ENCODE measurements around the gene RAB19.

Gene RAB19

DNA sequence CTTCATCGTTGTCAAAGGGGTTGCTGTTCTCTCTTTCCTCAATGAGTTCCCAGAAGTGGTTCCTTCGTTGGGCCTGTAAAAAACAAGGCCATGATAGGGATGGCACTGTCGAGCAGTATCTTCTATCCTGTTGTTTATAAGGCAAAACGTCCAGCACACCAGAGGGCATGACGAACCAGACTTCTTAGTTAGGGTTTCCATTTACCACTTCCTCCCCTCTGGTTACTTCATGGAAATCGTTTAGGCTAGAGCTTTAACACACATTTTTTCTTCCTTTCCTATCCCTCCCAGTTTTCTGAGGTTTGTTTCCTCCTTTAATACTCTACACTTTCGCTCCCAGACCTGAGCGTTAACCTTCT lies 50.8 kb downstream of the RAB19 start:
- no peak for FAIRE-seq

DNA sequence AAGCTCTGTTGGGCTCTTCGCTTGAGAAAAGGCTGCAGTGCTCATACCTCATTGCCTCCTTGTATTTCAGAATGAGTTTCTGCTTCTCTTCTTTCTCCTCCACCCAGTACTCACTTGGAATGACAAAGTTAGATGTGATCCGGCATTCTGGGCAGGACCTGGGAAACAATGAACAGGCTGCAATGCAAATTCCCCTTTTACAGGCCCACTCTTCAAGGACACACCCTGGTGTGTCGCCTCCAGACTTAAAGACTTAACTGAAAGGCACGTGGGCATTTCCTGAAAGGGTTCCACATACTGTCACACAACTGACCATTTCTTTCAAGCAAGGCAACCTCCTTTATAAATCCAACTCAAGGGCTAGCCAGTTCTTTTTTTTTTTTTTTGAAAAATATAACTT lies 51.9 kb downstream of the RAB19 start:
- FAIRE-seq, result no peak

DNA sequence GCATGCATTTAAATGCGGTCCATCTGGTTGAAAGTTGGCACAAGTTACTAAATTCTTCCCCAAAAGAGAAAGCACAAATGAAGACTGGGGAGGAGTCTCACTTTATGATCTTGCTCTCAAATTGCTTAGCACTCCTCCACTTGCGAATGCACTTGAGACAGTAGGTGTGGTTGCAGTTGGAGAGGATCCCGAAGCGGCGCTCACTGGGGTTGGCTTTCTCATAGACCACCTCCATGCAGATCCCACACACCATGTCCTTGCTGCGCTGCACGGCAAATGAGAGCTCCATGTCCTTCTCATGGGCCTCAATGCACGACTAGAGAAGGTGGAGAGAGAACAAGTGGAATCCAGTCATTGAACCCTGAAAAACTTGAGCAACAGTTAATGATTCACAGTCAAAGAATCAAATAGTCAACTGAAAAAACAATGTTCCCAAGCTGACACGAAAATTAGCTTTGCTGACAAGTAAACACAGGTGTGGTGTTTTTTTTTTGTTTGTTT lies 52.7 kb downstream of the RAB19 start:
- FAIRE-seq, result no peak

DNA sequence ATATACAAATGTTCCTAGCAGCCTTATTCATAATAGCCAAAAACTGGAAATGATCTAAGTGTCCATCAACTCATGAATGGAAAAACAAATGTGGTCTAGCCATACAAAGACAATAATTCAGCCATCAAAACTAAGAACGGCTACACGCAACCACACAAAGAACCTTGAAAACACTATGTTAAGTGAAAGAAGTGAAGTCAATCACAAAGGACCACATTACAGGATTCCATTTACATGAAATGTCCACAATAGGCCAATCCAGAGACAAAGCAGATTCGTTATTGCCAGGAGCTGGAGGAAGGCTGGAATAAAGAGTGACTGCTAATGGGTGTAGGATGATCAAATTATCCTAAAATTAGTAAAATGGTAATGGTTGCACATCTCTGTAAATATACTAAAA lies 54.3 kb downstream of the RAB19 start:
- FAIRE-seq, result no peak

GRCh38 chr7:140458916-140459315 lies 55.1 kb downstream of the RAB19 start:
- no peak for FAIRE-seq

- FAIRE-seq, result no peak
These were observed 59.3 kb downstream of the RAB19 start for GRCh38 chr7:140463111-140463510.

DNA sequence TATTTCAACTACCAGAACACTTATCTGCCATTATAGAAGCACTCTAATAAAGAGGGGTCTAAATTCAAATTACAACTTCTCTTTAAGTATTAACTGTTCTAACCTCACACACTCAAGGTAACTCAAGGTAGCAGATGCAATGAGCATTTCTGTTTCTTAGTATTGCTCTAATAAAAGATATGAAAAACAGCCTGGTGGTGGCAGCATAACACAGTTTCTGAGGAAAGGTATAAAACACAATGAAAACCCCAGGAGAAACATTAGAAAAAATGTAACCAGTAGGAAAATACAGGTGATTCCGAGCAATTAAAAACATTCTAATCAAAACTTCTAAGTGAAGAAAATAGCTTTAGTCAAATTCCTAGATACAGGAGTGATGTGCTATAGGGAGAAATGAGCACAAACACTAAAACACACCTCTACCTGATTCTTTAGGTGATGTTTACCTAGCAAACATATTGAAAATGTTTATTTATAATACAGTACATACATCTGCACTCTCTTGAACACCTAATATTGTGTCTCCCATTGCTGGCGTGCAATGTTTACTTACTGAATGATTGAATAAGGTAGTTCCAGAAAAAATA lies 72.0 kb downstream of the RAB19 start:
- no peak for FAIRE-seq

- no peak for FAIRE-seq
These were observed 72.9 kb downstream of the RAB19 start for GRCh38 chr7:140476698-140477261.
